ENCODE measurements around the gene SETDB1.

Gene SETDB1

DNA sequence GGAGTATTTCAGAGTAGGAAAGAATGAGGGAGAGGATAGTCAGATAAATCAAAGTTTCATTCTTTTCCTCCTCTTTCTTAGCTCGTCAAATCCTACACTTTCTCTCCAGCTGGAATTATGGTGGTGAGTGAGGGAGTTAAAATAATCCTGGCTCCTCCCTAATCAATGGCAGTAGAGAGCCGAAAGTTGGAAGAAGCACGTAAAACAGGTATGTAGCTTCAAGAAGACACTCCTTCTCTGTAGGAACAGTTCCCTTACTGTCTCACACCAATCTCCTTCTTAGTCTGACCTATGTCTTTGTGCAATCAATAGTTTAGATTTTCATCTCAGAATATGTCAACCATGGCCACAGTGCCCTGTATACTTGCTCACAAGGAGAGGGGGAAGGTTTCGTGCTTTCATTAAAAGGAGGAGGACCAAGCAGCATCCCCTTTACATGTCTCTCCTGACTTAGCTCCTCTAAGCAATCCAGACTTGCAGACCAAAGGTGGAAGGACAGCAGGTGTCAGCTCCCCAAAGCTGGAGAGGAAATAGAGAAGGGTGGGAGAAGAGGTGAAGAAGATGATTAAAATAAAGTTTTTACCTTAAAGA lies 79.7 kb downstream of the SETDB1 start:
- no peak for DNase-seq (ENCODE audit: low read depth)

DNA sequence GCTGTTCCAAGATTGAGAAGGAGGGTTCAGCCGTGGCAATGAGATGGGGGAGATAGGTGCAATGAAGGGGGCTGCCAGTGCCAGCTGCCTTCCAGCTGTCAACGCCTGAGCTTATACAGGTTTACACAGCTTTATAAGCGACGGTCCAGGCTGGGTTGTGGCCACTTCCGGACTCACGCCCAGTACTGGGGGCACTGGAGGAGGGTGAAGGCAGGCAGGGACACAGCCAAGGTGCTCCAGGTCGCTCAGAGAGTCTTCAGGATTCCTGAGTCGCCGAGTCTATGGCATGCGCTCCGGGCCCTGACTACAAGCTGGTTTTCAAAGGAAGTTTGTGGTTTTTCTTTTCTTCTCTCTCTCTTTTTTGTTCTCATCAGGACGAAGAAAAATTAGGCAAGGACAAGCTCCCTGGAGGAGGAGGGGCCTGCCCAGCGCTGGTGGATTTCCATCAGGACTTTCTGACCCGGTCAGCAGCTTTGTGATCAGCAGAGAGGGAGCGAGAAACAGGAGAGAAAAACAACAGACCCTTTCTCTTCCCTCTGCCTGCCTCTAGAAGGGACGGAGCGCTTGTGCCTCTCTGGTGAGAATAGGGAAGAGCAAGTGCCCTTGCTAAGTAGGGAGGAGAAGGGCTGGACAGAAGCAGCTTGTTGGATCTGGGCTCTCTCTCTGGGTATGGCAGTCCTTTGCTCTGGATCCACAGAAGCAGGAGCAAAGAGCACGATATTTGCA lies 80.3 kb downstream of the SETDB1 start, which contains the start of gene MINDY1:
TSS of gene MINDY1 (minus strand) at position 576 of the 726 bp plus-strand sequence. CDS start 4,285 bp downstream, outside the sequence.
- DNase-seq (ENCODE audit: low read depth), result peak; percentile 72

GRCh38 chr1:151007853-151008243 lies 81.7 kb downstream of the SETDB1 start:
- DNase-seq (ENCODE audit: low read depth), result no peak

GRCh38 chr1:151008244-151009205 lies 82.4 kb downstream of the SETDB1 start, which contains the start of gene PRUNE1:
PRUNE1 (plus strand) TSS chr1:151008449; CDS start chr1:151008633, 184 bp downstream.
- peak; percentile 81 for DNase-seq (ENCODE audit: low read depth)

DNA sequence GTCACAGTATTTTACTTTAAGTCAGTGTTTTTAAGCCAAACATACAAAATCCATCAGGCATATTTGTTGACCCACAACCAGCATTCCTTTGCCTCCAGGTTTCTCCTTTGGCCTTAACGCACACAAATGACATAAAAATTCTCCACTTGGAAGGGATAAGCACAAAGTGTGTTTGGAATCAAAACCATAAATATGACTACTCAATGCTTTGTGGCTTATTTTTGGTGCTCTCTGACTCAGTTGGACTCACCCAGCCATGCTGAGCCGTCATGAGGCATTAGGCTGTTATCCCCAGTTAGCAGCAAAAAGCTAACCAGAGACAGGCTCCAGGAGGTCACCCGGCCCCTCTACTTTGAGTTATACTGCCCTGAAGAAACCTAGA lies 83.0 kb downstream of the SETDB1 start:
- no peak for DNase-seq (ENCODE audit: low read depth)

DNA sequence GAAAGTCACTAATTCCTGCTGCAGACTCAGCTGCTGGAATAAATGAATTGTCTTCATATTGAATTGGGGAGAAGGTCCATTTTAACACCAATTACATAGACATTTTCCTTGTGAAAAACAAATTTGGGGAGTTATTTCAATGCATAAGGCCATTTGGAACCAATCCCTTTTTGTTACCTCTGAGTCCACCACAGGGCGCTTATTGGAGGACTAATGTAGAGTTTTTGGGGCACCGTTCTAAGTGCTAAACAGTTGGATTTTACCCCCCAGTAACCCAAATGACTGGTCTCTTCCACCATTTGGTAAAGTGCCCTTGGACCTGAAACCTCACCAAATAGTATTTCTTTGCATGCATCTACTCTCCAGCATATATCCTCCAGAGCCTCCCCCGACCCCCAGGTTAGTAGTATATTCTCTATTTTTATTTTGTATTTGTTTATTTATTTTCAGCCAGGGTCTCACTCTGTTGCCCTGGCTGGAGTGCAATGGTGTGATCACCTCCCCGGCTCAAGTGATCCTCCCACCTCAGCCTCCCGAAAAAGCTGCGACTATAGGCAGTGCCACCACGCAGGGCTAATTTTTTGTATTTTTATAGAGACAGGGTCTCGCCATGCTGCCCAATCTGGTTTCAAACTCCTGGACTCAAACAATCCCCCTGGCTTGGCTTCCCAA lies 83.6 kb downstream of the SETDB1 start:
- DNase-seq (ENCODE audit: low read depth), result no peak

DNA sequence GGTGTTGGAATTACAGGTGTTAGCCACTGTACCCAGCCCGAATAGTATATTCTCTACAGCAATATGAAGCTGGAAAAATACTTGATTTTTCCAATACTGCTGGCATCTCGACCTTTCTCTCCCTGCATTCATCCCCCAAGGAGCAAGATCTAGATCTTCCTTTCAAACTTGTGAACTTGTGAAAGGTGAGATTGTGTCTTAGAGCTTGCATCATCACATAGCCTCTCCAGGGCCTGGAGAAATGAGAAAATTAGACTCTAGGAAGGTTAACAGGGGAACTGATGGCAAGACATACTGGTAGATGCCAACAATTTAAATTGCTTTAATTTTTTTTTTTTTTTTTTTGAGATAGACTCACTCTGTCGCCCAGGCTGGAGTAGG lies 84.2 kb downstream of the SETDB1 start:
- DNase-seq (ENCODE audit: low read depth), result no peak

DNA sequence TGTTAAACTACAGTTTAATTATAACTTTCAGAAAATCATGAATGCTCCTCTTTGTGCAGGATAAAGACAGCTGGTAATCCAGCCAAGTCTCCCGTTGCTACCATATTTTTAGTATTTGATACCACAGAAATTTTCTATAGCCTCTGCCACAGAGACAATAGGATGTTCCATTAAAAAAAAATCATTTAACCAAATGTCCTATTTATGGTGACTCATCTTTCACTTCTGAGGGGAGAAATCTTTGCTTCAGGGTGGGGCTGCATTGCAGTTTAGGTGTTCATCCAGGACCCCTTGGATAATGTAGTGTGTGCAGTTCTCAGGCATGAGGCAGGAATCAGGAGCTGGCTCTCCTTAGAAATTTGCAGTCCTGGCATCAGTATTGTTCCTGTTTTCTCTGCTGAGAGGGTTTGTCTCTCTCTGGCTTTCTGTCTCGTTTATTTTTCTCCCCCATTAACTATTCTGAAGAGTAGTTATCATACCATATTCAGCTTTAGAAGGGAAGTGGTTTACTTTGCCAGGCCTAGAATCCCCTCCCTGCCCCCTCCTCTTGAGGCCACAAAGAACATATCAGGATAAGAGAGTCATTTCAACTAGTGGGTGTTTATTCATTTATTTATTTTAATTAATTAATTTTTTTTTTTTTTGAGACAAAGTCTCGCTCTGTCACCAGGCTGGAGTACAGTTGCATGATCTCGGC lies 85.1 kb downstream of the SETDB1 start:
- DNase-seq (ENCODE audit: low read depth), result no peak

- no peak for DNase-seq (ENCODE audit: low read depth)
Observed at GRCh38 chr1:151012684-151013471, 86.7 kb downstream of the SETDB1 start.

GRCh38 chr1:151013518-151013917 lies 87.4 kb downstream of the SETDB1 start:
- no peak for DNase-seq (ENCODE audit: low read depth)

All from non-pigmented ciliary epithelial cell (primary cell).